Colonic mucosa (tissue), 4 donors: ENCODE results near the gene SLC16A13. TPM values are rescaled to one million over a fixed set of nuclear protein-coding genes. Genes with fewer than 3 reads are reported as not detected.
A peak's percentile ranks its signal among the peaks of the same experiment; 100 is the strongest.

Experiments used
- DNase-seq: peaks from one replicate; pipeline ENCODE4 v3.0.0-alpha.2; 2020
- H3K27ac ChIP-seq: fragments of 200-600 bp; one replicate; pipeline ENCODE4 v1.8.0; 2021
- H3K27me3 ChIP-seq: fragments of 200-600 bp; one replicate; pipeline ENCODE4 v1.8.0; 2021
- H3K36me3 ChIP-seq: fragments of 200-600 bp; one replicate; pipeline ENCODE4 v1.8.0; 2021
- H3K4me1 ChIP-seq: fragments of 200-600 bp; one replicate; pipeline ENCODE4 v1.8.0; 2021; ENCODE audit warnings: mild to moderate bottlenecking
- H3K4me3 ChIP-seq: fragments of 200-600 bp; one replicate; pipeline ENCODE4 v1.8.0; 2021
- H3K9ac ChIP-seq, 2 donors: one replicate each; pipeline ENCODE4 v1.7.0; 2013; ENCODE audit warnings: control low read depth in 2 of 2, low read depth in 2 of 2, low read length in 2 of 2
- H3K9me3 ChIP-seq: fragments of 200-600 bp; one replicate; pipeline ENCODE4 v1.8.0; 2021
- CTCF ChIP-seq: fragments of 200-600 bp; IDR thresholded peaks from one replicate; pipeline ENCODE4 v1.8.0; 2022; ENCODE audit warnings: antibody characterized with exemption, mild to moderate bottlenecking
- intact Hi-C: fragments of 100-400 bp; cut with DNase I; formaldehyde crosslinking; loops from one replicate; pipeline ENCODE4 v1.14.1; 2022
- total RNA-seq, 2 donors: library from RNA; stranded (reverse); fragmentation: NEBNext Ultra II Directional in 1 of 2; extraction: Animal tissue kit (Norgen Biotek cat#: 25700) in 1 of 2; gene quantifications; one replicate each; pipeline ENCODE4 v1.2.1, GENCODE V29; 2021
- donor health status: healthy.
- donor health status: DM: no; HTN: no; CAD: no.
- donor health status: DM: no; HTN: no; CAD: no.

The SLC16A13 gene
- total RNA-seq, 2 donors from 2014 or later: 11.0 to 13.9 TPM

- Histone ChIP-seq H3K27me3 (peaks cover 7% of the 10 kb centered on the region), H3K9me3 (no peaks in the 10 kb centered on the region), H3K27ac (no peak overlapping the region), H3K36me3 (no peaks in the 10 kb centered on the region), H3K4me1 (peaks cover 24% of the 10 kb centered on the region), H3K9ac (no peak overlapping the region), H3K4me3 (no peak overlapping the region)
- no peak for DNase-seq
- no peak for TF ChIP-seq CTCF
- intact Hi-C loops: no loop called here
Observed at GRCh38 chr17:7039832-7040231, 4.0 kb downstream of the SLC16A13 start.

GRCh38 chr17:7041607-7042500, 6.0 kb downstream of the SLC16A13 start:
- peaks cover 7% of the 10 kb centered on the region for H3K27me3 ChIP-seq
- intact Hi-C loops: no loop called here
- DNase-seq: no peak
- H3K9me3 ChIP-seq: no peaks in the 10 kb centered on the region
- H3K27ac ChIP-seq: no peak overlapping the region
- H3K4me3 ChIP-seq: peak overlapping the region; percentile 40
- TF ChIP-seq CTCF: no peak
- no peaks in the 10 kb centered on the region for H3K36me3 ChIP-seq
- H3K9ac ChIP-seq: peak overlapping the region in 1 of 2 donors; percentile 50
- H3K4me1 ChIP-seq: peaks cover 18% of the 10 kb centered on the region

GRCh38 chr17:7042501-7043181, 6.8 kb downstream of the SLC16A13 start:
- intact Hi-C loops: no loop called here
- H3K36me3 ChIP-seq: no peaks in the 10 kb centered on the region
- TF ChIP-seq CTCF: no peak
- no peak overlapping the region for H3K27ac ChIP-seq
- DNase-seq: no peak
- peak overlapping the region; percentile 40 for H3K4me3 ChIP-seq
- H3K9me3 ChIP-seq: no peaks in the 10 kb centered on the region
- H3K9ac ChIP-seq: peak overlapping the region; percentile 50 to 61
- peaks cover 7% of the 10 kb centered on the region for H3K27me3 ChIP-seq
- H3K4me1 ChIP-seq: peaks cover 18% of the 10 kb centered on the region

GRCh38 chr17:7043182-7043496, 7.3 kb downstream of the SLC16A13 start:
- intact Hi-C loops: no loop called here
- peaks cover 18% of the 10 kb centered on the region for H3K4me1 ChIP-seq

More at GRCh38 chr17:7043182-7043496, 7.3 kb downstream of the SLC16A13 start:
- H3K9ac ChIP-seq: peak overlapping the region; percentile 33 to 61
- peak; percentile 36 for DNase-seq
- no peaks in the 10 kb centered on the region for H3K36me3 ChIP-seq
- peaks cover 7% of the 10 kb centered on the region for H3K27me3 ChIP-seq
- H3K9me3 ChIP-seq: no peaks in the 10 kb centered on the region
- no peak overlapping the region for H3K27ac ChIP-seq
- TF ChIP-seq CTCF: no peak
- peak overlapping the region; percentile 40 for H3K4me3 ChIP-seq
